HG02938 (cell line): Measurements from ENCODE around the gene HPS4.

Experiments
- ATAC-seq: cut with Tn5 transposase; IDR thresholded peaks from one replicate; pipeline ENCODE4 v1.9.1; 2021; ENCODE audit warnings: mild to moderate bottlenecking, moderate library complexity; ENCODE audit not compliant: unreplicated experiment

Gene HPS4

DNA sequence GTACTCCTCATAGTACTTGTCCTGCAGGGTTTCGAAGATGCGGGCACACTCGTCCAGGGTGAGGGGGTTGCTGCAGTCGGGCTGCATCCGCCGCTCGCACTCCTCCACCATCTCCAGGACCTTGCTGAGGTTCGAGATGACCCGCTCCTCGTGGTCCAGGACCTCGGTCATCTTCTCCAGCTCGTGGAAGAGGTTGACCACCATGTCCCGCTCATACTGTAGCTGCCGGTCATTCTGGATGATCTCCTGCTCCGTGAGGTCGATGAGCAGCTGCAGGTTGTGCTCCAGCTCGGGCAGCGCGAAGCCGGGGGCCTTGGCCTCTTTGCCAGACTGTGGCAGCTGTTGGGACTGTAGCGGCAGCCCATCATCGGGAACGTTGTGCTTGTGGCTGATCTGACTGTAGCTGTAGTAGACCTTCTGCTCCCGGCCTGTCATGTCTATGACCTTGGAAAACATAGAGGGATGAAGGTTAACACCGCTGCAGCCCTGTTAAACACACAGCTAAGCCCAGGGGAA, 15.7 kb upstream of the HPS4 start:
- no peak for ATAC-seq

DNA sequence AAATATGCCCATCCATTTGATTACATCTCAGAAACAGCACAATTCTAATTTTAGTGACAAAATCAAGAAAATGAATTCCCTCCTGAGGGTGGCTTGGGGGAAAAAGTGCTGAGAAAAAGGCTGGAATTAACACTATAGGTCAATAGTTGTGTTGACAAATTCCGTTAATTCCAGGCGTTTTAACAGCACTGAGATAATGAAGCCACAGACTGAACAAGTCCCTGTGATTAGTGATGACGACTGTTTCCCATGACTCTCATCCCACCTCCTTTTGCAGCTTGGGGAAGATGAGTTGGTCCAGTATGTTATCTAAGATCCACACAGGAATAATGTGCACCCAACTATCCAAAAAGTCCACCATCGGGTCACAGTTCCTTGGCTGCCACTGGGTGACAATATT, 12.9 kb upstream of the HPS4 start:
- no peak for ATAC-seq

DNA sequence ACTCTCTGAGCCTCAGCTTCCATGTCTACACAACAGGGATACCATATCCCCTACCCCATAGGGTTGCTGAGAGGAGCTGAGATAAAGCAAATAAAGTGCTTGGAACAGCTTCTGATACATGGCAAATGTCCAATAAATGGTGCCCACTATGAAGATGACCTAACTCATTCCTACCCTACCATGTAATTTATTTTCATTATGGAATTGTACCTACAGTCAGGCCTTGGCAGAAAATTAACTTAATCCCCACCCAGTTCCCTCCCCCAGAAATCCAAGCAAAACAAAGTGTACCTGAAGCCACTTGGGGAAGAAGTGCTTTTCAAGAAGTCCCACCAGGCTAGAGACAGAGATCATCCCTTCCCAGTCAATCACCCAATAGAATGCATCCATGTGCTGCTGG, 10.9 kb upstream of the HPS4 start:
- no peak for ATAC-seq

DNA sequence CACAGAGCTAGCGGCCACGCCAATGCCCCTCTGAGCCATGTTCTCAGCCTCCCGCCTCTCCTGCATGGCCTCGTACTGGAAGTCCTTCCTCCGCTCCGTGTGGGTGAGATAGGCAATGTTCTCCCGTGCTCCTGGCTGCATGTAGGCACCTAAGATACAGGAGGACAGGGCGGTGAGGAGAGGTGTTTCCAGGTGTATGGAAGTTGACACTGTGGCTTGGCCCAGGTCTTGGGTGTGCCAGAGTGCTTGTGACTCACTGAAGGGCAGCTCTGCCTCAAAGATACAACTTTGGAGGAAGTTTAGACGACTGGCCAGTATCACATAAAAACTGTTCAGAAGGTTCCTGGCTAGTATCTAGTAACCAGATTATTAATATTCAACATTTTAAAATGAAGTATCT, 8.6 kb upstream of the HPS4 start:
- ATAC-seq, result no peak

DNA sequence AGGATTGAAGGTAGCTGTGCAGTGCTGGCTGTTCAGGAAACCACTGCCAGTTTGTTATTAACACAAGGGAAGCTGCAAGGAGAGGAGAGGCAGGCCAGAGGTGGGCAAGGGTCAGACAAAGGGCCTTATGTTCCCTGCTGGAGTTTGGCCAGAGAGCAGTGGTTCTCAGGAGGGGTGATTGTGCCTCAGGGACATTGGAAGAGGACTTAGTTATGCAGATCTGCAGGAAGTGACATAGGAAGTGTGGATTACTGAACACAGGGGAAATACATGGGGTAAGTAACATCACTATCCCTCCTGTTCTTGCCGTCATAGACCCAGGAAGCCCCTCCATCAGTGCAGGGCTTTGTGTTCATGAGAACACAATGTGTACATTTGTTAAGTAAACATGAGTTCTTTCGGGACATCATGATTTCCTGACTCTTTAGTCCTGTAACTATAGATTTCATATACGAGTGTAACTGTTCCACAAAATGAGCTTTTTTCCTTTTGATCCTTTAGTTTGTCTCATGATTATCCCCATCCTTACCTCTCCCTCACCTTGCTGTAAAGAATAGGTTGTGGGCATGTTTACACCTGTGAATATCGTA, 6.0 kb upstream of the HPS4 start:
- ATAC-seq, result no peak

DNA sequence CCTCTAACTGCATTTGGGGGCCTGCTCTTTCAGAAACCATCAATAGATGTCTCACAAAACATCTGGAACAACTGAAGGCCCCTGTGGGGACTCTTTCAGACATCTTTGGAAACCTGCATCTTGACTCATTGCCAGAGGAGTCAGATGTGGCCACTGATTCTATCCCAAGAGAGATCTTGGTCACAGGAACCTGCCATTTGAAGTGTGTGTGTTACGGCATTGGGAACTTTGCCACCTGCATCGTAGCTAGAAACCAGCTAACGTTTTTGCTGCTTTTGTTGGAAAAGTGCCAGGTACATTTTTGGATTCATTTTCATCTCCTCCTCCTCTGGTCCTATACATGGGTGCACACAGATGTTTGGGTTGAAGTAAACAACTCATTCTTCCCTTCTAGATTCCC, 4.4 kb upstream of the HPS4 start:
- no peak for ATAC-seq

DNA sequence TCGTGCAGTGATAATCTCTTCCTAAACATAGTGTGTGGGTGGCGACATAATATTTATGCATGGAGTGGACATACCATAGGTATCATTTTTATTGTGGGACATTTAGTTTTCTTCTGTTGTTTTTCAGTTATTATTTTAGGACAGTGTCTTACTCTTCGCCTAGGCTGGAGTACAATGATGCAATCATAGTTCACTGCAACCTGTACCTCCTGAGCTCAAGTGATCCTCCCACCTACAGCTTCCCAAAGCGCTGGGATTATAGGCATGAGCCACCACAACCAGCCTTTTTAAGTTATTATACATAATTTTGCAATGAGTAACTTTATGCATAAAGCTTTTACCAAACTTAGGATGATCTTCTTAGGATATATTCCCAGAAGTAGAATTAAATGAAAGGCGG, 2.8 kb upstream of the HPS4 start:
- ATAC-seq, result no peak

DNA sequence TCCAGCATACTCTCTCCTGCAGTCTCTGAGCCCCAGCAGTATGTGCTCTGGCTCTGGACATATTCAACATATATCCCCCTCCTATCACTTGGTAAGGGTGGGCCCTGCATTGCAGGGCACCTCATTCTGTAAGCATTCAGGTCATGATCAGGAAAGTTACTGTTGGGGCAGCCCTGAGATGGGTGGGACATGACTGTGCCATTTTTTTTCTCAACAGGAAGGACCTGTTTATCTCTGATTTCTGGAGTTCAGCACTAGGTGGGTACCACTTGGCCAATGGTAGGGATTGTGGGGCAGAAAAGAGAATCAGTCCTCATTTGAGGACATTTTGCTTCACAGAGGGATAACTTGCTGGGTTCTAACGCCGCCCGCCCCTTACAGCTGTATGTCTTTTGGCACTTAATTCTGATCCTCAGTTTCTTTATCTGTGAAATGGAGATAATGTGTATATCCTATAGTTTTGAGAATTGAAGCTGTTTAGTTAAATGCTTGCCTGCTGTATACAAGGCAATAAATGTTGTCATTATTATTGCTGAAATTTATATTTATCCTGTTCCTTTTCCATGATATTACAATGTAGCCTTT, 2.3 kb upstream of the HPS4 start:
- ATAC-seq, result no peak

DNA sequence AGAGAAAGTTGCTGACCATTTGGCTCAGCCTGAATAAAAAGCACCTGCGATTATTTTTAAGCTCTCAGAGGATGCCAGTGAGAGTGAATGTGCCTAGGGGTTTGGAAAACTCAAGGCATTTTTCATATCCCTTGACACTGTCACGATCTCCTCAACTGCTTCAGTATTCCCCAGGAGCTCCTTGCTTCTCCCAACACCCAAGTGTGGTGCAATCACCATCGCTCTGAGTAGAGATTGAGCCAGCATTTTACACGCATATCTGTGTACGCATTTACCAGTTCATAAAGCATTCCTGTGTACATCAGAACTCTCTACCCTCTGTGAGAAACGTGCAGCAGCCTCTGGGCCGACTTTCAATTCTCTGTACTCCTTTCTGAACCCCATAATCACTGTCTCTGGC, 1.4 kb upstream of the HPS4 start:
- no peak for ATAC-seq

DNA sequence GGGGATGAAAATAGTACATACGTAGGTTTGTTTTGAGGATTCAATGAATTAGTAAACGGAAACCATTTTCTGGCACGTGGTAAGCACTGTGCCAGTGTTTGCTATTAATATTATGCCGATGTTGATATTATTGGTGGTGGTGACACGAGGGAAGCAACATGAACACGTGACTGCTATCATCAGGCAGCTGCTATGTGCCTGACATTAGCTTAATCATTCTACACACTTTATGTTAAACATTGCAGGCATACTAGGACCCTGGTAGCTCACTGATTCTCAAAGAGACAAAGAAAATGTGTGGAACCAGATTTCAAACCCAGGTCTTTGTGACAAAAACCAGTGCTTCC, 750 bp upstream of the HPS4 start:
- ATAC-seq, result no peak

DNA sequence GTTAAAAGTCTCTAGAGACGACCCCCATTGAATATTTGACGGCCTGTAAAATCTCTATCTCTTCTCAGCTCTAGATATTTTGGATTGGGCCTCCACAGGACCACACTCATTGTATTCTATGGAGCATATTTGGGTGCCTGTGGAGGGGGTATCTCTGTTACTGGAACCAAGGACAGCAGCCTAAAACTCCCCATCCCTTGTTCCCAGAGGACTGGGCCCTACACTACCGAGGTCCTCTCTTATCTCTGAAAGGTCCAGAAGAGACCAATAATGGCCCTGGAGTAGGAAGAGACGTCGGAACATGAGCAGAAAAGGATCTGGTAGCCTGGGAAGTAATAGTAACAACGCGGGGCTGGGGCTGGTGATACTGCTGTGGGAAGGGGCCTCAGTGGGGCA, 542 bp downstream of the HPS4 start:
- no peak for ATAC-seq

DNA sequence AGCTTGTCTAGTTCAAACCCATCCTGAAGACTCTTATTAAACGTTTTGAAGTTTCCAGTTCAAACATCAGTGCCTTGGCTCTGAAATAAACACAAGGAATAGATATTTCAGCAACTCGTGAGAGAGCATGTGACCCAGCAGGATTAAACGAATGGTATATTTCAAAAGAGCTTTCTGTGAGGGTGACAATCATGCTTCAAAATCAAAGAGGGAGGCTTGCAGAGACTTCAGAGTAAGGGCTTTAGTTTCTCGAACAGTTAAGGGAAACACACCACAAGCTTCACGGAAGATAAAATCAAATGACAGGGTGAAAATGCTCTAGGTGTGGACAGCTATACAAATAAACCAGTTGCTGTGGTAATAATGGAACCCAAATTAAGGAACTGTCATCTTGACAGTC, 1.4 kb downstream of the HPS4 start:
- ATAC-seq, result no peak

DNA sequence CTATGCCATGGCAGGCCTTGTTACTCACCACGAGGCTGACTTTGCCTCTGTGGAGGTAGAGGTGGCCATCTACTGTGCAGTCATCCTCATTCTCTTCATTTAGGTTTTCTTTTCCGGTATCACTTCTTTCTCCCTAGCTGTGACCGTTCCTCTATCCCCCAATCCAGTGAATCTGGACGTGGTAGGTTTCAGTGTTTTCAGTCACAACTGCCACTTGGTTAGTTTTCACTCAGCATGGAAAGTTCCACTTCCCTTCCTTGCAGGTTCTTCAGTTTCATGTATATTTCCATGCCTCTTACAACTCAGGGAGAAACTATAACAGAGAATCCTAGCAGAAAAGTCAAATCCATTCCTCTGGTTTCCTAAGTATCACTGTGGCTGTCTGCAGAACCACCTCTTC, 1.9 kb downstream of the HPS4 start:
- no peak for ATAC-seq

DNA sequence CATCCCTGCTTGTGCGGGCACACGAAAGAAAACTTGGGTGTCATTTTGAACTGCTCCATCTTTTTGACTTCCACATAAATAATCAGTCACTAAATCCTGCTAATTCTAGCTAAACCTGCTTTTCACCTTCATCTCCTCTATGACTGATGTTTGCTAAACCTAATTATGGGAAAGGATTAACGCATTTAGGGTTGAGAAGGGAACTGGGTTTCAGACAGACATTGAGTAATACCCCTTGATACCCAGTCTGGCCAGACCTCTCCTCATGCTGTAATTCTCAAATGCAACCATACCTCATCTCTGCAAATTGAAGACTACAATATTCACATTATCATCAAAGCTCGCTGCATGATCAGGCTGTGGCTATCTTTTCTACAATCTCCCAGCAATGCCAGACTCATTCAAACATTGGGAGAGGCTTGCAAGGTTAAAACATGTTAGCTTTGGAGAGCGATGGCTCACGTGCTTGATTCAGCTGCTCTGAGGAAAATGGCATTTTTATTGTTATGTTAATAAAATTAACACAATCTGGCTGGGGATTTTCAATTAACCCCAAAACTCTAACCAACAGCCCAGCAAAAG, 2.4 kb downstream of the HPS4 start:
- no peak for ATAC-seq

DNA sequence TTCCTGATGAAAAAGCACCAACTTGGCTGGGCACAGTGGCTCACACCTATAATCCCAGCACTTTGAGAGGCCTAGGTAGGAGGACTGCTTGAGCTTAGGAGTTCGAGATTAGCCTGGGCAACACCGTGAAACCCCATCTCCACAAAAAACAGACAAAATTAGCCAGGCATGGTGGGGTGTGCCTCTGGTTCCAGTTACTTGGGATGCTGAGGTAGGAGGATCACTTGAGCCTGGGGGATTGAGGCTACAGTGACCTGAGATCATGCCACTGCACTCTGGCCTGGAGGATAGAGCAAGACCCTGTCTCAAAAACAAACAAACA, 3.0 kb downstream of the HPS4 start:
- no peak for ATAC-seq

DNA sequence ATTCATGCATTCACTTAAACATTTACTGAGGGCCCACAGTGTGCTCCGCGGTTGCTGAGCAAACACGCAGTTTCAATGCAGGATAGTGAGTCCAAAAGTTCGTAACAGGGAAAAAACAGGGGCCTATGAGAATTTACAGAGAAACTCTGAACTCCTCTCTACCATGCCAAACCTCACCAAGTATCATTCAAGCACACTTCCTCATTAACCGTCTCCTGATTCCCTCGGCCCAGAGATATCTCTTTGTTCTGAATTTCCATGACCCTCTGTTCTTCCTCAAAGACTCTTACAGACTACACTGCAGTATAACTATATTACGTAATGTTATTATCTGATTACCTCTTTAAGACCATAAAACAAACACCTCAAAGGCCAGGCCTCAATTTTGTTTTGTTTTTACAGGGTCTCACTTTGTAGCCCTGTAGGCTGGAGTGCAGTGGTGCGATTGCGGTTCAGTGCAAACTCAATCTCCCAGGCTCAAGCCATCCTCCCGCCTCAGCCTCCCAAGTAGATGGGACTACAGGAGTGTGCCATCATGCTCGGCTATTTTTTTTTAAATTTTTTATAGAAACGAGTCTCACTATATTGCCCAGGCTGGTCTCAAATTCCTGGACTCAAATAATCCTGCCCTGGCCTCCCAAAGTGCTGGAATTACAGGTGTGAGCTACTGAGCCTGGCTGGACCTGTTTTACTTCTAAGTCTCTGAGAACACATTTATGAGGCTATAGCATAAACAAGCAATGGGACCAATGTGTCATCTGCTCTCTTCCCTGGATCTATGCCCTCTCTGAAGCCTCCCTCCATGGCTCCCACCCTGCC, 3.6 kb downstream of the HPS4 start:
- ATAC-seq, result no peak

DNA sequence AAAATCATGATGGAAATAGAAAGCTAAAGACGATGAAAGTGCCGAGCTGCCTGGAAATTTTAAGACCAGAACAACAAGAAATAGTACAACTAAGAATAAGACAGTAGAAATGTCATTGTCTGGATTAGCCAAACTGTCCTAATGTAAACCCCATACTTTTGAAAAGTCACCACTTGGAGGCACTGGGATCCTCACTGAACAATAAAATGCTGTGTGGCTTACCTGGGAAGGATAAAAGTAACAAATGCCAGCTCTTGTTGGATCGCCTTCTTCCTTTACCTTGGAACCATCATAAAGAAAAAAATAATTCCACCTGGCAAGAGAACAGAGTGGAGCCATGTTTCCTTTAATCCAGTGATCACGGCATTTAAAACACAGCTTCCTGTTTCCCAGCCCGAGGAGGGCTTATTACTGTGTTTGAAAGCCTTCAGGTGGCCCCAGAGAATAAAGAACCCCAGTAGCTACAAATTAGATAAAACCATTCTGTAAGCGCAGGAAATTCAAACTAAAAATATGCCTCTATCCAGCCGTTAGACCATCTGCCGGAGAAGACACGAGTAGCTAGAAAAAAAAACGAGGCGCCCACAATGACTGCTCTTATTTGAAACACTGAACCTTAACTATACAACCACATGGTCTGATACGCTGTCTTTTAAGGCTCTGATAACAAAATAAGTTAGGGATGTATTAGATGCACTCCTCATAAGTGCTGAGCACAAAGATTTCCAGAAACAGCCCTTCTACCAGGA, 4.4 kb downstream of the HPS4 start:
- no peak for ATAC-seq

DNA sequence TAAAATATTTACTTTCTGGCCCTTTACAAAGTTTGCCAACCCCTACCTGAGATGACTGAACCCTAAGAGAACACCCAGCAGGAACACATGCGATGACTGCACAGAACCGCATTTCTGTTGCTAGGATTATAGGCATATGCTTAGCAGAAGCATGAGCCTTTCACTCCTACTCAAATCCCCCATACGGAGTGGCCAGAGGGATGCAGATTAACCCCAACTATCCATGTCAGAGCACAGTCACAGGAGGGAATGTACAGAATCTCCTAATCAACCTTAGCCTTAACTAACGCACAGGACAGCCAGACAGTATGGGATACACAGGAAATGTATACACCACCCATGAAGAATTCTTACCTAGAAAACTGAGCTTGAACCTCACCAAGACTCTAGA, 6.2 kb downstream of the HPS4 start:
- no peak for ATAC-seq

DNA sequence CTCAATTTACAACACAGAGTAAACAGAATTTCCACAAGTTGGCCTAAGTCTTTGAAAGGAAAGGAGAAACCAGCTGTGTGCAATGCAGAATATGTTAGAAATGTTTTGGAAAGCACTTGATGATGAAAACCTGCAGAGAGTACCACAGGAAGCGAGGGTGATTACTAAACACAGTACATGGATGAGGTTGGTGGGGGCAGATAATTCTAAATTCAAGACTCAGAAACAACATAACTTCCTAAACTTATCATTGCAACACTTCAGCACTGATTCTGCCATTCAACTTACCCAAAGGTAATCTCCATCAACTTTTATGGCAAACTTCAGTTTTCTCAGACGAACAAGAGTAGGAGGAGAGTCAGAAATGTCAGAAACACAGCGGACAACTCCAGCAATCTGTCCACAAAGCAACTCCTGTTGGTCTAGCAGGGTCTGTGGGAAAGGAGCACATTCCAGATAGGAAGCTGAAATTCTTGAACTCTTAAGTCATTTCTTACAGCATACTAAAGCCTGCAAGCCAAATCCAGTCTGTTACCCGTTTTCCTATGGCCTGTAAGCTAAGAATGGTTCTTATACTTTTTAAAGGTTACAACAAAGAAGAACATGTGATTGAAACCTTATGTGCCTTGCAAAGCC, 6.8 kb downstream of the HPS4 start:
- ATAC-seq, result no peak

DNA sequence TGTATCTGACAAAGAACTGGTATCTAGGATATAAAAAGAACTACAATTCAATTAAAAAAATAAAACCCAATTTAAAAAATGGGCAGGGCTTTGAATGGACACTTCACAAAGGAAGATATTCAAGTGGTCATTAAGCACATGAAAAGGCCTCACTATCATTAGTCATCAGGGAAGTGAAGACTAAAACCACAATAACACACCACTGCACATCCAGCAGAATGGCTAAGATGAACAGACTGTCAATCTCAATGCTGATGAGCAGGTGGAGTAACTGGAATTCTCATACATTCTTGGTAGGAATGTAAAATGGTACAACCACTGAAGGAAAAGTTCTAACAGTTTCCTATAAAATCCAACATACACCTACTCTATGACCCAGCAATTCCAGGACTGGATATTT, 8.9 kb downstream of the HPS4 start:
- no peak for ATAC-seq

DNA sequence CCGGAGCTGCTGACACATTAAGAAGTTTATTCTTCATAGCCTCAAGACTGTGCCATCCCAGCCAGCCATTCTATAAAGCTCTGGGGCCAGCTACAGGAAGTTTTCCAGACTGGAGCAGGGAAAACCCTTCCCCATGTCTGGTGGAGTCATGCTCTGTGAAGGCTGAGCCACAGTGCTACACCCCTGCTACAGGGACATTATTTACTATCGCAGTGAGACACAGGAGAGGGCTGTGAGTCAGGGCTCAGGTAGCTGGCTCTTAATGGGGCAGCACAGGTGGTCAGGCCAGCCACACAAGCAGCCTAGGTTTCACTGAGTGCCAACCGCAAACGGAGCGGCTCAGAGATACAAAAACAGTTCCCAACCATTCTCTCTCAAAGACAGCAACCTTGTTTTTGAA, 12.1 kb downstream of the HPS4 start:
- ATAC-seq, result no peak
